Mesenchymal stem cell (in vitro differentiated cells and primary cell): Measurements from ENCODE around the gene CCDC124.

Source experiments
- DNase-seq: peaks from one replicate; pipeline ENCODE4 v3.0.0-alpha.2; 2013
- H2AFZ ChIP-seq: one replicate; pipeline ENCODE4 v1.6.1; 2013; ENCODE audit warnings: low read depth, mild to moderate bottlenecking, control low read depth, inconsistent platforms, low read length, moderate library complexity
- H2AK5ac ChIP-seq: 2 replicates; pipeline ENCODE4 v1.6.1; 2013; ENCODE audit warnings: low read length, moderate library complexity, mild to moderate bottlenecking, inconsistent platforms; ENCODE audit not compliant: severe bottlenecking
- H2BK120ac ChIP-seq: one replicate; pipeline ENCODE4 v1.6.1; 2013; ENCODE audit warnings: low read depth, mild to moderate bottlenecking, inconsistent platforms, low read length, moderate library complexity
- H2BK12ac ChIP-seq, 2 experiments: one replicate each; pipeline ENCODE4 v1.6.1; 2013; ENCODE audit warnings: inconsistent platforms in 2 of 2, low read length in 2 of 2, mild to moderate bottlenecking in 2 of 2, moderate library complexity in 2 of 2, control low read depth in 1 of 2
- H2BK15ac ChIP-seq: one replicate; pipeline ENCODE4 v1.6.1; 2013; ENCODE audit warnings: mild to moderate bottlenecking, low read depth, inconsistent platforms; ENCODE audit not compliant: poor library complexity, severe bottlenecking
- H2BK5ac ChIP-seq: 2 replicates; pipeline ENCODE4 v1.6.1; 2013; ENCODE audit warnings: low read depth, mild to moderate bottlenecking, low read length, control low read depth, inconsistent platforms; ENCODE audit not compliant: poor library complexity, severe bottlenecking
- H3K14ac ChIP-seq, 2 experiments: one replicate each; pipeline ENCODE4 v1.6.1; 2013; ENCODE audit warnings: inconsistent platforms in 2 of 2, low read length in 2 of 2, control low read depth in 1 of 2, mild to moderate bottlenecking in 1 of 2, moderate library complexity in 1 of 2
- H3K18ac ChIP-seq, 2 experiments: one replicate each; pipeline ENCODE4 v1.6.1; 2013; ENCODE audit warnings: inconsistent platforms in 2 of 2, low read length in 2 of 2, control low read depth in 1 of 2, low read depth in 1 of 2, mild to moderate bottlenecking in 1 of 2
- H3K23ac ChIP-seq, 2 experiments: one replicate each; pipeline ENCODE4 v1.6.1; 2013; ENCODE audit warnings: inconsistent platforms in 2 of 2, low read length in 2 of 2, mild to moderate bottlenecking in 2 of 2, moderate library complexity in 2 of 2, control low read depth in 1 of 2
- H3K27ac ChIP-seq: 2 replicates; pipeline ENCODE4 v1.5.1; 2013; ENCODE audit warnings: mild to moderate bottlenecking, moderate library complexity, low read length, control low read depth, inconsistent platforms; ENCODE audit not compliant: poor library complexity, severe bottlenecking
- H3K27me3 ChIP-seq, 2 experiments: 2 replicates each; pipeline versions ENCODE4 v1.6.1 to v1.7.0; 2013; ENCODE audit warnings: low read length in 2 of 2, mild to moderate bottlenecking in 2 of 2, moderate library complexity in 2 of 2, control low read depth in 1 of 2, inconsistent platforms in 1 of 2; ENCODE audit not compliant: control insufficient read depth in 1 of 2, insufficient read depth in 1 of 2
- H3K36me3 ChIP-seq, 2 experiments: 2 replicates each; pipeline versions ENCODE4 v1.6.1 to v1.7.0; 2013; ENCODE audit warnings: low read length in 2 of 2, control low read depth in 1 of 2, inconsistent platforms in 1 of 2, low read depth in 1 of 2, mild to moderate bottlenecking in 1 of 2; ENCODE audit not compliant: insufficient read depth in 2 of 2, control insufficient read depth in 1 of 2
- H3K4ac ChIP-seq, 2 experiments: one replicate each; pipeline ENCODE4 v1.6.1; 2013; ENCODE audit warnings: inconsistent platforms in 2 of 2, low read length in 2 of 2, mild to moderate bottlenecking in 2 of 2, moderate library complexity in 2 of 2, control low read depth in 1 of 2, low read depth in 1 of 2
- H3K4me1 ChIP-seq: 2 replicates; pipeline ENCODE4 v1.6.1; 2013; ENCODE audit warnings: low read depth, low read length, control low read depth; ENCODE audit not compliant: control insufficient read depth, insufficient read depth
- H3K4me2 ChIP-seq: 2 replicates; pipeline ENCODE4 v1.6.1; 2013; ENCODE audit warnings: low read length, mild to moderate bottlenecking, inconsistent platforms; ENCODE audit not compliant: poor library complexity, severe bottlenecking
- H3K4me3 ChIP-seq, 2 experiments: 2 replicates each; pipeline versions ENCODE4 v1.5.1 to v1.7.0; 2013; ENCODE audit warnings: low read length in 2 of 2, mild to moderate bottlenecking in 2 of 2, control low read depth in 1 of 2, low read depth in 1 of 2; ENCODE audit not compliant: insufficient read depth in 1 of 2
- H3K79me1 ChIP-seq: replicated peaks from 2 replicates; pipeline ENCODE4 v1.6.1; 2013; ENCODE audit warnings: mild to moderate bottlenecking, control low read depth, low read length, inconsistent platforms; ENCODE audit not compliant: poor library complexity, severe bottlenecking
- H3K9ac ChIP-seq: 2 replicates; pipeline ENCODE4 v1.7.0; 2013; ENCODE audit warnings: mild to moderate bottlenecking, low read length, moderate library complexity
- H3K9me3 ChIP-seq: 2 replicates; pipeline ENCODE4 v1.7.0; 2013; ENCODE audit warnings: mild to moderate bottlenecking, low read length; ENCODE audit not compliant: control insufficient read depth
- H4K8ac ChIP-seq: one replicate; pipeline ENCODE4 v1.6.1; 2013; ENCODE audit warnings: inconsistent platforms, mild to moderate bottlenecking, low read length, moderate library complexity
- H4K91ac ChIP-seq: one replicate; pipeline ENCODE4 v1.6.1; 2013; ENCODE audit warnings: mild to moderate bottlenecking, low read length, inconsistent platforms
- WGBS: methylation state at CpG from one replicate; pipeline ENCODE4 v1.1.7; 2013; ENCODE audit warnings: mixed read lengths; 5-methylcytosine and 5-hydroxymethylcytosine counted together

The CCDC124 gene

DNA sequence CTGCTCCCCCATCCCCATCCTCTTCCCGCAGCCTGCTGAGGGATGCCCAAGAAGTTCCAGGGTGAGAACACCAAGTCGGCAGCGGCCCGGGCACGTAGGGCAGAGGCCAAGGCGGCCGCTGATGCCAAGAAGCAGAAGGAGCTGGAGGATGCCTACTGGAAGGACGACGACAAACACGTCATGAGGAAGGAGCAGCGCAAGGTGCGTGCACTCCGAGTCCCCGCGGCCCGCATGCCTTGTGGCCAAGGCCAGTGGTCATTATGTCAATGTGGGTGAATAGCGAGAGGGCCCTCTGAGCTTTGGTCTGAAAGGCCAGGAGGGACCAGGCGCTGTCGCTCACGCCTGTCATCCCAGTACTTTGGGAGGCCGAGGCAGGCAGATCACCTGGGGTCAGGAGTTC is 3.6 kb downstream of the CCDC124 start:
- Histone ChIP-seq H3K4me2 (no peak overlapping the region), H3K36me3 (peaks cover 6 to 41% of the 10 kb centered on the region in 2 experiments), H2AFZ (no peak overlapping the region), H3K14ac (no peak overlapping the region), H3K9me3 (no peaks in the 10 kb centered on the region), H2BK5ac (no peak overlapping the region), H3K9ac (no peak overlapping the region), H2AK5ac (no peak overlapping the region), H2BK12ac (no peak overlapping the region), H2BK15ac (no peak overlapping the region), H3K27me3 (peaks cover 0 to 5% of the 10 kb centered on the region in 2 experiments), H3K23ac (no peak overlapping the region), H3K4ac (no peak overlapping the region), H3K4me3 (no peak overlapping the region), H4K8ac (peak overlapping the region; percentile 49), H3K27ac (no peak overlapping the region), H4K91ac (no peak overlapping the region), H2BK120ac (no peak overlapping the region), H3K79me1 (peaks cover 35% of the 10 kb centered on the region), H3K18ac (no peak overlapping the region), H3K4me1 (peaks cover 11% of the 10 kb centered on the region)
- WGBS = 93% methylated on average over 21 of the region's 21 CpGs
- no peak for DNase-seq

DNA sequence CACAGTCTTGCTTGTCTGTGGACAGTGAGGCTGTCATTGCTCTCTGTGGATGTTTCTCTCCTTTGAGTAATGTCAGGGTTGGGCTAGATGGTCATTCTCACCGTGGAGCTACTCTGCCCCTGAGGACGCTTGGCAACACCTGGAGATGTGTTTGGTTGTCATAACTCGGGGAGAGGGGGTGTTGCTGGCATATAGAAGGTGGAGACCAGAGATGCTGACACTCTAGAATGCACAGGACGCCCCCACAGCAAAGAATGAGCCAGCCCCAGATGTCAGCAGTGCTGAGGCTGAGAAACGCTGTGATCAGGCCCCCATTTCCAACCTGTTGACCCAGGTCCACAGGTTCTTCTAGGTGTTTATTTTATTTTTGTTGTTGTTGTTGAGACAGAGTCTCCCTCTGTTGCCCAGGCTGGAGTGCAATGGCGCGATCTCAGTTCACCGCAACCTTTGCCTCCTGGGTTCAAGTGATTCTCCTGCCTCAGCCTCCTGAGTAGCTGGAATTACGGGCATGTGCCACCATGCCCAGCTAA is 4.6 kb downstream of the CCDC124 start:
- Histone ChIP-seq H3K14ac (no peak overlapping the region), H2BK120ac (no peak overlapping the region), H3K23ac (no peak overlapping the region), H2BK12ac (no peak overlapping the region), H3K79me1 (peaks cover 41% of the 10 kb centered on the region), H3K4me3 (no peak overlapping the region), H2BK5ac (no peak overlapping the region), H3K27me3 (no peaks in the 10 kb centered on the region), H3K4ac (no peak overlapping the region), H4K8ac (no peak overlapping the region), H3K4me1 (peaks cover 7% of the 10 kb centered on the region), H3K4me2 (no peak overlapping the region), H3K18ac (no peak overlapping the region), H3K9me3 (no peaks in the 10 kb centered on the region), H2BK15ac (no peak overlapping the region), H2AFZ (no peak overlapping the region), H3K9ac (no peak overlapping the region), H4K91ac (no peak overlapping the region), H3K36me3 (peaks cover 6 to 52% of the 10 kb centered on the region in 2 experiments), H2AK5ac (no peak overlapping the region), H3K27ac (no peak overlapping the region)
- no peak for DNase-seq
- 93% methylated on average over 9 of the region's 9 CpGs for WGBS

- Histone ChIP-seq H3K18ac (no peak overlapping the region), H3K27ac (no peak overlapping the region), H3K4me2 (no peak overlapping the region), H2AK5ac (no peak overlapping the region), H2BK12ac (no peak overlapping the region), H3K36me3 (peaks cover 9 to 60% of the 10 kb centered on the region in 2 experiments), H2BK15ac (no peak overlapping the region), H3K23ac (no peak overlapping the region), H2BK120ac (no peak overlapping the region), H2AFZ (no peak overlapping the region), H3K9ac (no peak overlapping the region), H3K14ac (no peak overlapping the region), H3K27me3 (no peaks in the 10 kb centered on the region), H3K4ac (no peak overlapping the region), H4K8ac (no peak overlapping the region), H3K4me3 (no peak overlapping the region), H4K91ac (peak overlapping the region; percentile 50), H3K4me1 (peaks cover 6% of the 10 kb centered on the region), H3K9me3 (no peaks in the 10 kb centered on the region), H2BK5ac (no peak overlapping the region), H3K79me1 (peaks cover 37% of the 10 kb centered on the region)
- 55% methylated on average over 5 of the region's 7 CpGs for WGBS
- DNase-seq = peak; percentile 81
Observed at GRCh38 chr19:17938092-17938845, 5.5 kb downstream of the CCDC124 start.

DNA sequence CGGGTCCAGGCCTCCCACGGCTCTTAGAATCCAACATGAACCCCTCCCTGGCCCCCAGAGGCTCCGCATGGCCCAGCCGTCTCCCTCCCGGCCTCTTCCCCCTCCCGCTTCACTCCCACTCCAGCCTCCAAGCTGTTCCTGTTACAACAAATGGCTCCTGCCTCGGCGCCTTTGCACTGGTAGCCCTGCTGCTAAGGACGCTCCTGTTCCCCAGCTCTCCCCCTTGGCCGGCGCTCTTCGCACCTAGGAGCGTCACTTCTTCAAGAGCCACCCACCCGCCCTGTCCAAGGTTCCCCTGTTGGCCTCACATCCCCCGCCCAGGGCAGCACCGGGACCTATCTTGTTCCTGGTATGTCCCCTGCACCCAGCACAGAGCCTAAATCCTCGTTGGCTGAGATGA is 9.4 kb downstream of the CCDC124 start:
- H3K4me3 ChIP-seq = no peak overlapping the region
- no peak overlapping the region for H2AK5ac ChIP-seq
- H2BK15ac ChIP-seq = no peak overlapping the region
- no peak overlapping the region for H3K9ac ChIP-seq
- DNase-seq = no peak
- H4K8ac ChIP-seq = no peak overlapping the region
- peaks cover 9 to 62% of the 10 kb centered on the region in 2 experiments for H3K36me3 ChIP-seq
- no peak overlapping the region for H2BK12ac ChIP-seq
- no peaks in the 10 kb centered on the region for H3K27me3 ChIP-seq
- H2BK5ac ChIP-seq = no peak overlapping the region
- H3K27ac ChIP-seq = no peak overlapping the region
- H2AFZ ChIP-seq = no peak overlapping the region
- no peaks in the 10 kb centered on the region for H3K9me3 ChIP-seq
- H3K4me1 ChIP-seq = peaks cover 8% of the 10 kb centered on the region
- H3K18ac ChIP-seq = no peak overlapping the region
- H3K23ac ChIP-seq = no peak overlapping the region
- H3K4ac ChIP-seq = no peak overlapping the region
- no peak overlapping the region for H2BK120ac ChIP-seq
- H4K91ac ChIP-seq = no peak overlapping the region
- peaks cover 14% of the 10 kb centered on the region for H3K79me1 ChIP-seq
- H3K4me2 ChIP-seq = no peak overlapping the region
- no peak overlapping the region for H3K14ac ChIP-seq
- WGBS = 89% methylated on average over 17 of the region's 17 CpGs
